LoVo (cell line): ENCODE measurements around the gene ACVR1B.

ENCODE experiments used
- DNase-seq: peaks from one replicate; pipeline ENCODE4 v3.0.0-alpha.2; 2016; ENCODE audit warnings: low spot score

ACVR1B gene

GRCh38 chr12:51917041-51917590, 34.4 kb upstream of the ACVR1B start:
- DNase-seq, result no peak

GRCh38 chr12:51917746-51918453, 33.6 kb upstream of the ACVR1B start:
- no peak for DNase-seq

- no peak for DNase-seq
Measured at GRCh38 chr12:51920046-51920445, 31.5 kb upstream of the ACVR1B start.

- no peak for DNase-seq
Measured at GRCh38 chr12:51921017-51921725, 30.3 kb upstream of the ACVR1B start.

GRCh38 chr12:51922146-51922545, 29.4 kb upstream of the ACVR1B start:
- no peak for DNase-seq

GRCh38 chr12:51922762-51923505, 28.6 kb upstream of the ACVR1B start:
- DNase-seq, result peak; percentile 39

- DNase-seq, result peak; percentile 46
Measured at GRCh38 chr12:51923506-51924365, 27.8 kb upstream of the ACVR1B start.

- no peak for DNase-seq
Measured at GRCh38 chr12:51924551-51925319, 26.8 kb upstream of the ACVR1B start.

GRCh38 chr12:51925346-51926063, 26.0 kb upstream of the ACVR1B start:
- no peak for DNase-seq

- no peak for DNase-seq
Measured at GRCh38 chr12:51926064-51926632, 25.4 kb upstream of the ACVR1B start.

GRCh38 chr12:51926718-51927117, 24.8 kb upstream of the ACVR1B start:
- peak; percentile 64 for DNase-seq

- DNase-seq, result no peak
Measured at GRCh38 chr12:51932218-51933076, 19.1 kb upstream of the ACVR1B start.

- no peak for DNase-seq
Measured at GRCh38 chr12:51934080-51934479, 17.4 kb upstream of the ACVR1B start.

GRCh38 chr12:51937926-51938325, 13.6 kb upstream of the ACVR1B start:
- no peak for DNase-seq

- DNase-seq, result no peak
Measured at GRCh38 chr12:51938726-51939125, 12.8 kb upstream of the ACVR1B start.

GRCh38 chr12:51941011-51941581, 10.4 kb upstream of the ACVR1B start:
- DNase-seq, result no peak

- DNase-seq, result no peak
Measured at GRCh38 chr12:51941604-51942003, 9.9 kb upstream of the ACVR1B start.

- DNase-seq, result no peak
Measured at GRCh38 chr12:51942056-51942455, 9.4 kb upstream of the ACVR1B start.
